HFF-Myc (cell line): ENCODE measurements around the gene GSK3B.
"Not testable (repeated sequence)": the region's sequence is repeated elsewhere in the genome, so short reads cannot be mapped to it uniquely, and the experiment has no call there.

Experiments
- DNase-seq: peaks from one replicate; pipeline ENCODE4 v3.0.0-alpha.2; 2011; ENCODE audit warnings: low read depth; ENCODE audit errors: extremely low read depth
- H3K4me3 ChIP-seq: replicated peaks from 2 replicates; pipeline ENCODE4 v1.5.1; 2011; ENCODE audit warnings: low read depth, mild to moderate bottlenecking, control low read depth, low read length
- TF ChIP-seq, protein P1 (sequence below): IDR thresholded peaks from 2 replicates; pipeline ENCODE4 v1.5.1; 2012; ENCODE audit warnings: mild to moderate bottlenecking, low read depth, low read length, control low read depth; ENCODE audit errors: missing control alignments

The GSK3B gene

GRCh38 chr3:119990888-119991287 lies 103.4 kb downstream of the GSK3B start:
- TF ChIP-seq, protein P1, sequence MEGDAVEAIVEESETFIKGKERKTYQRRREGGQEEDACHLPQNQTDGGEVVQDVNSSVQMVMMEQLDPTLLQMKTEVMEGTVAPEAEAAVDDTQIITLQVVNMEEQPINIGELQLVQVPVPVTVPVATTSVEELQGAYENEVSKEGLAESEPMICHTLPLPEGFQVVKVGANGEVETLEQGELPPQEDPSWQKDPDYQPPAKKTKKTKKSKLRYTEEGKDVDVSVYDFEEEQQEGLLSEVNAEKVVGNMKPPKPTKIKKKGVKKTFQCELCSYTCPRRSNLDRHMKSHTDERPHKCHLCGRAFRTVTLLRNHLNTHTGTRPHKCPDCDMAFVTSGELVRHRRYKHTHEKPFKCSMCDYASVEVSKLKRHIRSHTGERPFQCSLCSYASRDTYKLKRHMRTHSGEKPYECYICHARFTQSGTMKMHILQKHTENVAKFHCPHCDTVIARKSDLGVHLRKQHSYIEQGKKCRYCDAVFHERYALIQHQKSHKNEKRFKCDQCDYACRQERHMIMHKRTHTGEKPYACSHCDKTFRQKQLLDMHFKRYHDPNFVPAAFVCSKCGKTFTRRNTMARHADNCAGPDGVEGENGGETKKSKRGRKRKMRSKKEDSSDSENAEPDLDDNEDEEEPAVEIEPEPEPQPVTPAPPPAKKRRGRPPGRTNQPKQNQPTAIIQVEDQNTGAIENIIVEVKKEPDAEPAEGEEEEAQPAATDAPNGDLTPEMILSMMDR: no peak
- no peak for DNase-seq
- no peak overlapping the region for H3K4me3 ChIP-seq

- no peak for DNase-seq
- H3K4me3 ChIP-seq: no peak overlapping the region
- TF ChIP-seq, protein P1: no peak
Observed at GRCh38 chr3:119989981-119990655, 104.1 kb downstream of the GSK3B start.

GRCh38 chr3:119986812-119987211 lies 107.4 kb downstream of the GSK3B start:
- not testable (repeated sequence) for H3K4me3 ChIP-seq, DNase-seq

DNA sequence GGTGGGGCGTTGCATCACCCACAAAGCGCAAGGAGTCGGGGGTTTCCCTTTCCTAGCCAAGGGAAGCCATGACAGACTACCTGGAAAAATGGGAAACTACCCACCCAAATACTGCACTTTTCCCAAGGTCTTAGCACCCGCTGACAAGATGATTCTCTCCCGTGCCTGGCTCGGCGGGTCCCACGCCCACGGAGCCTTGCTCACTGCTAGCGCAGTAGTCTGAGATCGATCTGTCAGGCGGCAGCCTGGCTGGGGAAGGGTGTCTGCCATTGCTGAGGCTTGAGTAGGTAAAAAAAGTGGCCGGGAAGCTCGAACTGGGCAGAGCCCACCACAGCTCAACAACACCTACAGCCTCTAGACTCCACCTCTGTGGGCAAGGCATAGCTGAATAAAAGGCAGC lies 112.9 kb downstream of the GSK3B start:
- H3K4me3 ChIP-seq: no peak overlapping the region
- no peak for DNase-seq
- TF ChIP-seq, protein P1: no peak

DNA sequence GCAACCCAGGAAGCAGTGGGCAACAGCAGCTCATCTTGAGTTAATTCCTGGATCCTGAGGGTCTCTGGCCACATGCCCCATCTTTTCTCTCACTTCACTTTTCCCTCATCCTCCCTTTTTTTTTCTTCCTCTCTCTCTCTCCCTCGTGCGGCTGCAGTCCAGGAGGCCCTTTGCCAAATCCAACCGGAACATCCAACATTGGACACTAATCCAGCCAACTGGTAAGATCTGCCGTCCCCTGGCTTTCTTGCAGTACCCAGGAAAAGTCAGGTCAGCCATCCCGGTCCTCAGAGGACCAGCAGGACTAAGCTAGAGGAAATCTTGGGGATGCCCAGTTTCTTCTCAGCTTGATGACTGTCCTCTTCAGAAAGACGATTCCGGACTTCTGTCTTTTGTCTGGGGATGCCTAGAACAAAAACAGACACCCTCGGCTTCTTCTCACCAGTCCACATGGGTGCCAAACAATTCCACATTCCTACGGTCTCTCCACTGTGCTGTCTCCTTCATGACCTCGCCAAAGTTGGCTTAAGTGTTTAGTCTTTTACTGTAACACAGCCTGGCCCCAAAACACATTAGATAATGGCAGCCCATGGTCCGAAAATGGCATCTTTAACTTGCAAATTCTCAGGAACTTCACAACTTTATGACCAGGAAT lies 115.6 kb downstream of the GSK3B start:
- no peak for DNase-seq
- TF ChIP-seq, protein P1: no peak
- no peak overlapping the region for H3K4me3 ChIP-seq

- DNase-seq: no peak
- H3K4me3 ChIP-seq: no peak overlapping the region
- TF ChIP-seq, protein P1: no peak
Observed at GRCh38 chr3:119977353-119977752, 116.9 kb downstream of the GSK3B start.

GRCh38 chr3:119976214-119976613 lies 118.0 kb downstream of the GSK3B start:
- TF ChIP-seq, protein P1: no peak
- H3K4me3 ChIP-seq: no peak overlapping the region
- DNase-seq: no peak
